KBM-7 (cell line): ENCODE measurements around the gene RNF133.

ENCODE experiments used
- DNase-seq: peaks from one replicate; pipeline ENCODE4 v3.0.0-alpha.2; 2015
- in situ Hi-C: fragments of 300-500 bp; cut with MboI; formaldehyde crosslinking; loops from 2 replicates; pipeline ENCODE4 v1.14.3; 2020; ENCODE audit warnings: low sequenced_read_pairs, low pct_unique_long_range_greater_than_20kb, mixed read lengths

RNF133 gene

GRCh38 chr7:122653685-122654084 is 45.2 kb downstream of the RNF133 start:
- peak; percentile 3 for DNase-seq
- in situ Hi-C loops, result no loop called here

DNA sequence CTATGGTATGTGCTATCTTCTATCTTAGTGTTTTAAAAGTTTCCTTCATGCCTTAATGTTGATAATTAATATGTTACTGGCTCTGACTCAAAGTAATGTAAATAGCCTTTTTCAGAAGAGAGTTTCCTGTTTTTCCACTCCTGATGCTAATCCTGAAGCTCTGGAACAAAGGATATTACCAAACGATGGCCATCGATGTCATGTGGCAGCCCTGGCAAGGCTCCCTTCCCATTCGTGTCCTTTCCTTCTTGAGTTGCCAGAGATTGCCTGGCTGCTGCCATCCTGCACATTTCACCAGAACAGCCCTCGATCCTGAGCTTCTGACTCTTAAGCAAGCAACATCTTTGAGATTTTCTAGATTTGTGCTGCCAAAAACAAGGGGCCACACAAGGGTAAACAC is 46.0 kb downstream of the RNF133 start:
- no peak for DNase-seq
- in situ Hi-C loops, result no loop called here

DNA sequence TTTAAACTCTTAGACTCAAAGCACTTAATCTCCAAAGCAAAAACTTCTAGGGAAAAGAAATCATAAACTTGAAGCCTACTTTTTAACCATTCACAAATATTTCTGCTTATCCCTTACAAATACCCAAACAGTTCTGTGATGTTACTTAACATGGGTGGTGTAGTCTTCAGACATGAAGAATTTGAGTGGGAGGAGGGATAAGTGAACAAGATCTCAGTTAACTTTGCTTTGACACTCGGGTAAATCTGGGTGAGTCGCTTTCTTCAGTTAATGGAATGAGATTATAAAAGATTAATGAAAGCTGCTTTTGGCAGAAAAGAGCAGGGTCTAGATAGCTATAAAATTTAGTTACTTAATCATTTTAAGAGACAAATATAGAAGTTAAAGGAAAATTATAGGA is 47.5 kb downstream of the RNF133 start:
- in situ Hi-C loops, result no loop called here
- no peak for DNase-seq
